Keratinocyte (primary cell): ENCODE measurements around the gene OSGIN1.

Experiments
- EZH2 ChIP-seq: IDR thresholded peaks from one replicate; pipeline ENCODE4 v1.6.1; 2012; ENCODE audit warnings: inconsistent platforms, mild to moderate bottlenecking, low read length, moderate library complexity
- TF ChIP-seq, protein P1 (sequence below), 3 experiments: IDR thresholded peaks in 1 of 3; conservative IDR thresholded peaks in 1 of 3; optimal IDR thresholded peaks in 1 of 3; 2 replicates in 2 of 3; 3 replicates in 1 of 3; pipeline versions ENCODE3 to v1.5.1; 2011; ENCODE audit warnings: low read length in 3 of 3, mild to moderate bottlenecking in 3 of 3, moderate library complexity in 2 of 3, control low read depth in 1 of 3, inconsistent platforms in 1 of 3; ENCODE audit not compliant: insufficient read depth in 2 of 3; ENCODE audit errors: extremely low read depth in 1 of 3

DNA sequence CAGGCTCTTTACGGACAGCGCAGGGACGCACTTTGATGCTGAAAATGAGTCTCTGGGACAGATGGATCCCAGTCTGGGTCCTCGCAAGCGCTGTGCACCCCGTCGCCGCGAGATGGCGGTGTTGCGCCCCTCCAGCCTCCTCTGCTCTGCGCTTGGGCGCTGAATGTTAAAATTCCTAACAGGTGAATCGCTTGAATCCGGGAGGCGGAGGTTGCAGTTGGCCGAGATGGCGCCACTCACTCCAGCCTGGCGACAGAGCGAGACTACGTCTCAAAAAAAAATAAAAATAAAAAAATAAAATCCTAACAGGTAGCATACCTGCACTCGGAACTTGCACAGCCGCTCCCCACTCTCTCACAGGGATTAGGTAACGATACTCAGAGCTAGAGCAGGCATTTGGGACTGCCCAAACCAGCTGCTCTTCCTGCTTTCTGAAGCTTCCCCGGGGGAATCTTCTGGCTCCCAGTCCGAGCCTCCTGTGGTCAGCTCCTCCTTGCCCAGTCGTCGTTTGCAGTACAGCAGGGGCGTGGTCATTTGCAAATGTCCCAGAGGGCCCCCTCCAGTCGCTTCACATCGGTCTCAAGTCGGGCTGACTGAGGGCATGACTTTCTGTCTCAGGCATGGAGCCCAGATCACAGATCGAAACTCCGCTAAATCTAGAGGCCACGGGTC is 26.2 kb upstream of the OSGIN1 start:
- TF ChIP-seq, protein P1, sequence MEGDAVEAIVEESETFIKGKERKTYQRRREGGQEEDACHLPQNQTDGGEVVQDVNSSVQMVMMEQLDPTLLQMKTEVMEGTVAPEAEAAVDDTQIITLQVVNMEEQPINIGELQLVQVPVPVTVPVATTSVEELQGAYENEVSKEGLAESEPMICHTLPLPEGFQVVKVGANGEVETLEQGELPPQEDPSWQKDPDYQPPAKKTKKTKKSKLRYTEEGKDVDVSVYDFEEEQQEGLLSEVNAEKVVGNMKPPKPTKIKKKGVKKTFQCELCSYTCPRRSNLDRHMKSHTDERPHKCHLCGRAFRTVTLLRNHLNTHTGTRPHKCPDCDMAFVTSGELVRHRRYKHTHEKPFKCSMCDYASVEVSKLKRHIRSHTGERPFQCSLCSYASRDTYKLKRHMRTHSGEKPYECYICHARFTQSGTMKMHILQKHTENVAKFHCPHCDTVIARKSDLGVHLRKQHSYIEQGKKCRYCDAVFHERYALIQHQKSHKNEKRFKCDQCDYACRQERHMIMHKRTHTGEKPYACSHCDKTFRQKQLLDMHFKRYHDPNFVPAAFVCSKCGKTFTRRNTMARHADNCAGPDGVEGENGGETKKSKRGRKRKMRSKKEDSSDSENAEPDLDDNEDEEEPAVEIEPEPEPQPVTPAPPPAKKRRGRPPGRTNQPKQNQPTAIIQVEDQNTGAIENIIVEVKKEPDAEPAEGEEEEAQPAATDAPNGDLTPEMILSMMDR (optimal IDR thresholded peaks at IDR 0.05 in 1 of 3, IDR thresholded peaks at IDR 0.05 in 1 of 3, conservative IDR thresholded peaks at IDR 0.05 in 1 of 3; ENCODE audit: extremely low read depth in 1 of 3, insufficient read depth in 2 of 3, low read length in 3 of 3): peak; percentile 94 to 98 (median 95)
- no peak for TF ChIP-seq EZH2
